HG03469 (cell line): ENCODE measurements around the gene PCDHGA6.
"Not testable (repeated sequence)": the region's sequence is repeated elsewhere in the genome, so short reads cannot be mapped to it uniquely, and the experiment has no call there.

Experiments used
- ATAC-seq: cut with Tn5 transposase; IDR thresholded peaks from one replicate; pipeline ENCODE4 v1.9.1; 2021; ENCODE audit warnings: mild to moderate bottlenecking, moderate library complexity, moderate number of reproducible peaks; ENCODE audit not compliant: unreplicated experiment

PCDHGA6 gene

GRCh38 chr5:141392429-141393198 is 18.9 kb downstream of the PCDHGA6 start, which contains the start of gene PCDHGA8:
TSS of gene PCDHGA8 (plus strand) at chr5:141392633. CDS start at chr5:141392814, 181 bp downstream.
- no peak for ATAC-seq

DNA sequence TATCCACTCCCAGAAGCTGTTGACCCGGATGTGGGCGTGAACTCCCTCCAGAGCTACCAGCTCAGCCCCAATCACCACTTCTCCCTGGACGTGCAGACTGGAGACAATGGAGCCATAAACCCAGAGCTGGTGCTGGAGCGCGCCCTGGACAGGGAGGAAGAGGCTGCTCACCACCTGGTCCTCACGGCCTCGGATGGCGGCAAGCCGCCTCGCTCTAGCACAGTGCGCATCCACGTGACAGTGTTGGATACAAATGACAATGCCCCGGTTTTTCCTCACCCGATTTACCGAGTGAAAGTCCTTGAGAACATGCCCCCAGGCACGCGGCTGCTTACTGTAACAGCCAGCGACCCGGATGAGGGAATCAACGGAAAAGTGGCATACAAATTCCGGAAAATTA is 19.6 kb downstream of the PCDHGA6 start:
- ATAC-seq: no peak

GRCh38 chr5:141394401-141395187 is 20.9 kb downstream of the PCDHGA6 start:
- ATAC-seq: not testable (repeated sequence)

DNA sequence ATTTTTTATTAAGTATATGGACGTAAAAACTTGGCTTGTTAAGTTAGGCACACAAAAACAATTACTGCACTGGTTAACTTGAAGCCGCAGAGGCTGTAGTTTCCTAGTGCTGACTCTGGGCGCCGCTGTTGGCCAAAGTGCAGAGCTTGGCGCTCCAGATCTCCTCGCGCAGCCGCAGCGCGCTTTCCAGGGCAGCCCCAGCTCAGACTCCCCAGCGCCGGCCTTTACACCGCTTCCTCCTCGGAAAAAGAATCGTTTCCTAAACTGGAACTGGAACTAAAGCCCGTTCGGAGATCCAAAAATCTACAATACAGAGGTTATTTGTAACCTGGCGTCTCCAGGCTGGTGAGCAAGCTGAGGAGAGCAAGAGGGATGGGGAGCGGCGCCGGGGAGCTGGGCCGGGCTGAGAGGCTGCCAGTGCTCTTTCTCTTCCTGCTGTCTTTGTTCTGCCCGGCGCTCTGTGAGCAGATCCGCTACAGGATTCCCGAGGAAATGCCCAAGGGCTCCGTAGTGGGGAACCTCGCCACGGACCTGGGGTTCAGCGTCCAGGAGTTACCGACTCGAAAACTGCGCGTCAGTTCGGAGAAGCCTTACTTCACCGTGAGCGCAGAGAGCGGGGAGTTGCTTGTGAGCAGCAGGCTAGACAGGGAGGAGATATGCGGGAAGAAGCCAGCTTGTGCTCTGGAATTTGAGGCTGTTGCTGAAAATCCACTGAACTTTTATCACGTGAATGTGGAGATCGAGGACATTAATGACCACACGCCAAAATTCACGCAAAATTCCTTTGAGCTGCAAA is 24.3 kb downstream of the PCDHGA6 start, which contains the start of gene PCDHGB5:
TSS of gene PCDHGB5 (plus strand) at position 192 of the 796 bp plus-strand sequence. CDS start at position 373, 181 bp downstream.
- ATAC-seq: not testable (repeated sequence)

DNA sequence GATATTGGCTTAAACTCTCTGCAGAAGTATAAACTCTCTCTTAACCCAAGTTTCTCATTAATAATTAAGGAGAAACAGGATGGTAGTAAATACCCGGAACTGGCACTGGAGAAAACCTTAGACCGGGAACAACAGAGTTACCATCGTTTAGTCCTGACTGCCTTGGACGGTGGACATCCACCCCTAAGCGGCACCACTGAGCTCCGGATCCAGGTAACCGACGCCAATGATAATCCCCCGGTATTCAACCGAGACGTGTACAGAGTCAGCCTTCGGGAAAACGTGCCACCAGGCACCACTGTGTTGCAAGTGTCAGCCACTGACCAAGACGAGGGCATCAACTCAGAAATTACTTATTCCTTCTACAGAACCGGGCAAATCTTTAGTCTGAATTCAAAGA is 24.9 kb downstream of the PCDHGA6 start:
- ATAC-seq: no peak

GRCh38 chr5:141399555-141400258 is 26.0 kb downstream of the PCDHGA6 start:
- ATAC-seq: no peak

DNA sequence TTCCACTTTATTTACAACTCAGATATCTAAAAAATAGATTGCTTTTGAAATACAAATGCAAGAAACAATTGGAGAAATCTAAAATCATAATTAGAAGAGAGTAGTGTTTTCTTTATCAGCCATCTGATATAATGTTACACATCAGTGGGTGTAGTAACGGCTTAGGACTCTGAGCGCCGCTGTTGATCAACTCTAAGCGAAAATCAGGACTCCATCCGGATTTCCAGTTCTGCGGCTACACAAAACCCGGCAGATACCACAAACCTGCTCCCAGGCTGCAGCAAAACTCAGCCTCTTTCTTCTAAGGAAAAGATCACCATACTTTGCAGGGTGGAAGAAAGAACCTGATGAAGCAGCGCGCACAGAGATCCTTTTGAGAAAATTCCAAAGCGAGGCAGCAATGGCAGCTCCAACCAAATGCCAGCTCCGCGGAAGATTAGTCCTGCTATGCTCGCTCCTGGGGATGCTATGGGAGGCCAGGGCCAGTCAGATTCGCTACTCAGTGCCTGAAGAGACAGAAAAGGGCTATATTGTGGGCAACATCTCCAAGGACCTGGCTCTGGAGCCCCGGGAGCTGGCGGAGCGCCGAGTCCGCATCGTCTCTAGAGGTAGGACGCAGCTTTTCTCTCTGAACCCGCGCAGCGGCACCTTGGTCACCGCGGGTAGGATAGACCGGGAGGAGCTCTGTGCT is 29.0 kb downstream of the PCDHGA6 start, which contains the start of gene PCDHGA9:
TSS of gene PCDHGA9 (plus strand) at position 226 of the 691 bp plus-strand sequence. CDS start at position 401, 175 bp downstream.
- no peak for ATAC-seq

GRCh38 chr5:141403387-141403786 is 29.7 kb downstream of the PCDHGA6 start:
- ATAC-seq: no peak

- ATAC-seq: not testable (repeated sequence)
Measured at GRCh38 chr5:141407790-141408505, 34.3 kb downstream of the PCDHGA6 start, which contains the start of gene PCDHGB6. TSS of gene PCDHGB6 (plus strand) at chr5:141408021. CDS start at chr5:141408203, 182 bp downstream.

DNA sequence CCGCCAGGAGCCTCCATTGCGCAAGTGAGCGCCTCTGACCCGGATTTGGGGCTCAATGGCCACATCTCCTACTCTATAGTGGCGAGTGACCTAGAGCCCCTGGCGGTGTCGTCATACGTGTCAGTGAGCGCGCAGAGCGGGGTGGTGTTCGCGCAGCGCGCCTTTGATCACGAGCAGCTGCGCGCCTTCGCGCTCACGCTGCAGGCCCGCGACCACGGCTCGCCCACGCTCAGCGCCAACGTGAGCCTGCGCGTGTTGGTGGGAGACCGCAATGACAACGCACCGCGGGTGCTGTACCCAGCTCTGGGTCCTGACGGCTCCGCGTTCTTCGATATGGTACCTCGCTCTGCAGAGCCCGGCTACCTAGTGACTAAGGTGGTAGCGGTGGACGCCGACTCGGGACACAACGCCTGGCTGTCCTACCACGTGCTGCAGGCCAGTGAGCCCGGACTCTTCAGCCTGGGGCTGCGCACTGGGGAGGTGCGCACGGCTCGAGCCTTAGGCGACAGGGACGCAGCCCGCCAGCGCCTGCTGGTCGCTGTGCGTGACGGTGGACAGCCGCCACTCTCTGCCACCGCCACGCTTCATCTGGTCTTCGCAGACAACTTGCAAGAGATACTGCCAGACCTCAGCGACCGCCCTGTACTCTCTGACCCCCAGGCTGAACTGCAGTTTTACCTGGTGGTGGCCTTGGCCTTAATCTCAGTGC is 36.1 kb downstream of the PCDHGA6 start:
- no peak for ATAC-seq

- ATAC-seq: no peak
Measured at GRCh38 chr5:141411575-141411974, 37.9 kb downstream of the PCDHGA6 start.

DNA sequence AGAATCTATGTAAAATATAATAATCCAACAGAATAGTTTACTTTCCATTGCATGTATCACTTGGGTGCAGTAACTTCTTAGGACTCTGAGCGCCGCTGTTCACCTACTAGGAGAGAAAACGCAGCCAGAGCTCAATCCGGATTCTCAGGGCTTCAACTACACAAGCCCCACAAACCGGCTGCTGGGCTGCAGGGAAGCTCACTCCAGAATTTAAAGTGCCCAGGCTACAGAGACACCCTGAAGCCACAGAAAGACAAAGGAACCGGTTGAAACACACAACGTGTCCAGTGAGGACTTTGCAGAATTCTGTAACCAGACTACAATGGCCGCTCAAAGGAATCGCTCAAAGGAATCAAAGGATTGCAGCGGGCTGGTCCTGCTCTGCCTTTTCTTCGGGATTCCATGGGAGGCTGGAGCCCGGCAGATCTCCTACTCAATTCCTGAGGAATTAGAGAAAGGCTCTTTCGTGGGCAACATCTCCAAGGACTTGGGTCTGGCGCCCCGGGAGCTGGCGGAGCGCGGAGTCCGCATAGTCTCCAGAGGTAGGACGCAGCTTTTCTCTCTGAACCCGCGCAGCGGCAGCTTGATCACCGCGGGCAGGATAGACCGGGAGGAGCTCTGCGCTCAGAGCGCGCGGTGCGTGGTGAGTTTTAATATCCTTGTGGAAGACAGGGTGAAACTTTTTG is 39.3 kb downstream of the PCDHGA6 start, which contains the start of gene PCDHGA10:
TSS of gene PCDHGA10 (plus strand) at position 134 of the 686 bp plus-strand sequence. CDS start at position 323, 189 bp downstream.
- ATAC-seq: peak; percentile 54

- no peak for ATAC-seq
Measured at GRCh38 chr5:141413540-141414069, 39.9 kb downstream of the PCDHGA6 start.

DNA sequence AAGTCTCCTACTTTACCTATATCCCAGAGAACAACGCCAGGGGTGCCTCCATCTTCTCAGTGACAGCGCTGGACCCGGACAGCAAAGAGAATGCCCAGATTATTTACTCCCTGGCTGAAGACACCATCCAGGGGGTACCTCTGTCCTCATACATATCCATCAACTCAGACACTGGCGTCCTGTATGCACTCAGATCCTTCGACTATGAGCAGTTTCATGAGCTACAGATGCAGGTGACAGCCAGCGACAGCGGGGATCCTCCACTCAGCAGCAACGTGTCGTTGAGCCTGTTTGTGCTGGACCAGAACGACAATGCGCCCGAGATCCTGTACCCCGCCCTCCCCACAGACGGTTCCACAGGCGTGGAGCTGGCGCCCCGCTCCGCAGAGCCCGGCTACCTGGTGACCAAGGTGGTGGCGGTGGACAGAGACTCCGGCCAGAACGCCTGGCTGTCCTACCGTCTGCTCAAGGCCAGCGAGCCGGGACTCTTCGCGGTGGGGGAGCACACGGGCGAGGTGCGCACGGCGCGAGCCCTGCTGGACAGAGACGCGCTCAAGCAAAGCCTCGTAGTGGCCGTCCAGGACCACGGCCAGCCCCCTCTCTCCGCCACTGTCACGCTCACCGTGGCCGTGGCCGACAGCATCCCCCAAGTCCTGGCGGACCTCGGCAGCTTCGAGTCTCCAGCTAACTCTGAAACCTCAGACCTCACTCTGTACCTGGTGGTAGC is 41.0 kb downstream of the PCDHGA6 start:
- not testable (repeated sequence) for ATAC-seq

DNA sequence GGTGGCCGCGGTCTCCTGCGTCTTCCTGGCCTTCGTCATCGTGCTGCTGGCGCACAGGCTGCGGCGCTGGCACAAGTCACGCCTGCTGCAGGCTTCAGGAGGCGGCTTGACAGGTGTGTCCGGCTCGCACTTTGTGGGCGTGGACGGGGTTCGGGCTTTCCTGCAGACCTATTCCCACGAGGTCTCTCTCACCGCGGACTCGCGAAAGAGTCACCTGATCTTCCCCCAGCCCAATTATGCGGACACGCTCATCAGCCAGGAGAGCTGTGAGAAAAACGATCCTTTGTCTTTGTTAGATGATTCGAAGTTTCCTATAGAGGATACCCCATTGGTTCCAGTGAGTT is 41.6 kb downstream of the PCDHGA6 start:
- ATAC-seq: not testable (repeated sequence)

- peak; percentile 52 for ATAC-seq
Measured at GRCh38 chr5:141417494-141418172, 43.9 kb downstream of the PCDHGA6 start, which contains the start of gene PCDHGB7. TSS of gene PCDHGB7 (plus strand) at chr5:141417677. CDS start at chr5:141417860, 183 bp downstream.
